ENCODE results near the gene SCIN. TPM values are rescaled to one million over a fixed set of nuclear protein-coding genes. Genes with fewer than 3 reads are reported as not detected.

Gene SCIN
- total and polyA plus RNA-seq, 8 donors: 2.5 to 49.2 (median 7.3) TPM

GRCh38 chr7:12569673-12570072 is 847 bp upstream of the SCIN start:
- WGBS, 5 donors: 26 to 42% (median 31%) methylated on average over 5 of the region's 5 CpGs
- peaks cover 8 to 20% (median 18%) of the 10 kb centered on the region in 4 donors for H3K4me1 ChIP-seq
- intact Hi-C loops (cut with DNase I; ENCODE audit: low total_unique reads): no loop called here

DNA sequence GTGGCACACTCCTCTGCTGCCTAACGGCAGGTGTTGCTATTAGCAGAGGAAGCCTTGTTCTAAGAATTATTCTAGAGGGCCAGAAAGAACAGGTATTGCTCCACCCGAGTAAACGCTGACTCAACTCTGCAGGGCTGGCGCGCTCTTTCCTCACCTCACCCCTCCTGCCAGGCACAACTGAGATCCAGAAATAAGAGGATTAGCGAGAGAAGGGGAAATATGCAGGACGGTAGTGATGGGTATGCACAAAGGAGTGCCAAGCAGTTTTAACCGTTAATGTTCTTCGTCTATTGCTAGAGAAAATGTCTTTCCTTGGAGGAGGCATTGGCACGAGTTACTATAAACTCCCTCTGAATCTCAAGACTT is 369 bp upstream of the SCIN start:
- no peaks in the 10 kb centered on the region for H3K36me3 ChIP-seq
- peaks cover 8 to 20% (median 18%) of the 10 kb centered on the region in 4 donors for H3K4me1 ChIP-seq
- WGBS, 5 donors: 2 to 3% (median 2%) methylated on average over 10 of the region's 10 CpGs
- peaks cover 0 to 28% (median 16%) of the 10 kb centered on the region in 3 donors for H3K27me3 ChIP-seq
- peak overlapping the region in 4 of 5 donors; percentile 72 to 76 (median 76) for H3K27ac ChIP-seq
- TF ChIP-seq POLR2A (IDR thresholded peaks at IDR 0.05) (no peak), CTCF (IDR thresholded peaks at IDR 0.05) (no peak)
- intact Hi-C loops (cut with DNase I; ENCODE audit: low total_unique reads): no loop called here
- peak overlapping the region; percentile 43 to 62 (median 44) for H3K4me3 ChIP-seq
- peak; percentile 48 to 83 for DNase-seq
- H3K9me3 ChIP-seq: no peaks in the 10 kb centered on the region

More at GRCh38 chr7:12569673-12570072, 847 bp upstream of the SCIN start:
- DNase-seq: no peak
- Histone ChIP-seq H3K4me3 (peak overlapping the region in 1 of 4 donors; percentile 43), H3K27me3 (peaks cover 0 to 28% (median 16%) of the 10 kb centered on the region in 3 donors), H3K9me3 (no peaks in the 10 kb centered on the region), H3K27ac (peak overlapping the region in 3 of 5 donors; percentile 4 to 76 (median 72)), H3K36me3 (no peaks in the 10 kb centered on the region)
- TF ChIP-seq CTCF (IDR thresholded peaks at IDR 0.05) (no peak), POLR2AphosphoS5 (IDR thresholded peaks at IDR 0.05) (no peak), EP300 (IDR thresholded peaks at IDR 0.05) (no peak), POLR2A (IDR thresholded peaks at IDR 0.05) (no peak)

- DNase-seq: peak in 1 of 2 donors; percentile 35
- peaks cover 0 to 28% (median 16%) of the 10 kb centered on the region in 3 donors for H3K27me3 ChIP-seq
- intact Hi-C loops (cut with DNase I; ENCODE audit: low total_unique reads): no loop called here
- H3K4me1 ChIP-seq: peaks cover 8 to 20% (median 18%) of the 10 kb centered on the region in 4 donors
- no peaks in the 10 kb centered on the region for H3K36me3 ChIP-seq
- H3K4me3 ChIP-seq: peak overlapping the region in 2 of 4 donors; percentile 43 to 62
- H3K9me3 ChIP-seq: no peaks in the 10 kb centered on the region
- TF ChIP-seq EP300 (IDR thresholded peaks at IDR 0.05) (no peak), POLR2AphosphoS5 (IDR thresholded peaks at IDR 0.05) (no peak), POLR2A (IDR thresholded peaks at IDR 0.05) (no peak), CTCF (IDR thresholded peaks at IDR 0.05) (no peak)
- WGBS, 5 donors: 53 to 64% (median 62%) methylated on average over 5 of the region's 5 CpGs
- peak overlapping the region in 2 of 5 donors; percentile 72 to 76 for H3K27ac ChIP-seq
These were observed 1.2 kb downstream of the SCIN start for GRCh38 chr7:12571691-12572090.

GRCh38 chr7:12572941-12573575 is 2.5 kb downstream of the SCIN start:
- TF ChIP-seq EP300 (IDR thresholded peaks at IDR 0.05): no peak
- TF ChIP-seq POLR2A (IDR thresholded peaks at IDR 0.05): no peak
- TF ChIP-seq CTCF (IDR thresholded peaks at IDR 0.05): no peak
- no peak for TF ChIP-seq POLR2AphosphoS5 (IDR thresholded peaks at IDR 0.05)
- Histone ChIP-seq H3K27me3 (peaks cover 0 to 28% (median 16%) of the 10 kb centered on the region in 3 donors), H3K4me1 (peaks cover 8 to 20% (median 18%) of the 10 kb centered on the region in 4 donors), H3K4me3 (no peak overlapping the region), H3K27ac (peak overlapping the region in 1 of 5 donors; percentile 50), H3K36me3 (no peaks in the 10 kb centered on the region), H3K9me3 (no peaks in the 10 kb centered on the region)
- 38 to 62% (median 55%) methylated on average over 2 of the region's 2 CpGs for WGBS, 5 donors
- intact Hi-C loops (cut with DNase I; ENCODE audit: low total_unique reads): no loop called here
- DNase-seq: no peak
